Measurements from ENCODE around the gene LENEP.

The LENEP gene

DNA sequence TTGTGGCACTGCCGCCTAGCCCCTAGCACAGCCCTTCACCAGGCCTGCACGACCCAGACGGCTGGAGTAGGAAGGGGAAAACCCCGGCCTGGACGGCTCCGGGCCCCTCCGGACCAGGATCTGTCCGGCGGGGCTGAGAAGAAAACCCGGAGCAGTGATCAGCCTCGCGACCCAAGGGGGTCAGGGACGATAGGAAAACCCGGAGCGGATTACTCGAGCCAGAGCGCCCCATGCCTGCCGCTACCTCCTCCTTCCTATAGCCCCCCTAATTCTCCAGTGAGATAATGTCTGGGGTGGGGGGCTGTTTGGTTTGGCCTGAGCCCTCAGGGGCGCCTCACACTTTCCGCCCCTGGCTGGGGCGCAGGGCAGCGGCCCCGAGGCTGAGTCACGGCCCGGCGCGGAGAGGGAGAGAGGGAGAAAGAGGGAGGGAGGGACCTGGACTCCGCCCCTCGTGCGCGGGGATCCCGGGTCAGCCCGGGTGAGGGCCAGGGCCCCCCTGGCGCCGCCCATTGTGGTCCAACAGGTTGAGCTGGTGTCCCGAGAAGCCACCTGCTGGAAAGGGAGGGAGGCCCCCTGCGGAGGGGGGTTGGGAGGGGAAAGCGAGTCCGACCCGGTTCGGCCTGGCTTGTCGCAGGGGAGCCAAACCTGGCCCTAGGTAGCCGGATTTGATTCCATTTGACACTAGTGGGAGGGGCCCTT is 7.5 kb downstream of the LENEP start:
- DNase-seq: peak; percentile 92 to 94

DNA sequence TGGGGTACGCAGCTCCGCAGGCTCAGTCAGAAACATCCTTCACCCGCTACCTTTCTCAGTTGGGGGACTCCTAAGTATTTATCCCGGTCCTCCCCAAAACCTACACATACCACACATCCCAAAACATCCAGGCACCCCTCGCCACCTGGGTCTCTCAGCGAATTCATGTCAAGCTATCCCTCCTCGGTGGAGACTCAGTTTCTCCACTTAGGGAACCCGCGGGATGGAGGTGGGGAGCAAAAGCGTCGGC is 8.0 kb downstream of the LENEP start:
- no peak for DNase-seq

DNA sequence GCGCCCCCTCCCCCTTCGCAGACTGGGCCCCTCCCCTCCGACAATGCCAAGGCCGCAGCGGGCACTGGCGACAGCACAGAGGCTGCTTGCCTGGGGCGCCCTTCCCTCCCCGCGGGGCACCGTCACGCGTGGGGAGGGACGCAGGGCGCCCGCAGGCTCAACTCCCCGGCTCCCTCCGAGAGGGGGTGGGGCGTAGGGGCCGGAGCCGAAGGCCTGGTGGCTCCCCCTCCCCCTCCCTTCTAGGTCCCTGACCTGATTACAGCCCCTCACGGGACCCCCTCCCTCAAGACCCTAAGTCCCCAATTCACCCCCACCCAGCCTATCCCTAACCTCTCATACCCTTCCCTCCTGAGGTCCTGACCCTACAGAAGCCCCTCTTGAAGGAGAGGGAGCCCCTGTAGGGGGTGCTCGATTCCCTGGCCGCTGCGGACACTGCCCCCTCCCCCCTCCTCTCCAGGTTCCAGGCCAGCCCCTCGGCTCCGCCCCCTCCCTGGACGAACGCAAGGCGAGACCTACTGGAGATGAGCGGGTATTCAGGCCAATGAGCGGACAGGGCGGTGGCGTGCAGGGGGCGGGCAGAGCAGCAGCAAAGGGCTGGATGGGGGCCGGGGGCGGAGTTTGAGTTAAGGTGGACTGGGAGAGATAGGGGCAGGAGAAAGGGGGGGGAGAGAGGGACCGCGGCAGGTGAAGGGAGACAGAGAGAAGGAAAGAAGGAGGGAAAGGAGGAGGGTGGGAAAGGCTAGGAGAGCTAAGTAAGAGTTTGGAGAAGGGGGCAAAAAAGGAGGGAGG is 8.5 kb downstream of the LENEP start:
- peak; percentile 99 for DNase-seq

DNA sequence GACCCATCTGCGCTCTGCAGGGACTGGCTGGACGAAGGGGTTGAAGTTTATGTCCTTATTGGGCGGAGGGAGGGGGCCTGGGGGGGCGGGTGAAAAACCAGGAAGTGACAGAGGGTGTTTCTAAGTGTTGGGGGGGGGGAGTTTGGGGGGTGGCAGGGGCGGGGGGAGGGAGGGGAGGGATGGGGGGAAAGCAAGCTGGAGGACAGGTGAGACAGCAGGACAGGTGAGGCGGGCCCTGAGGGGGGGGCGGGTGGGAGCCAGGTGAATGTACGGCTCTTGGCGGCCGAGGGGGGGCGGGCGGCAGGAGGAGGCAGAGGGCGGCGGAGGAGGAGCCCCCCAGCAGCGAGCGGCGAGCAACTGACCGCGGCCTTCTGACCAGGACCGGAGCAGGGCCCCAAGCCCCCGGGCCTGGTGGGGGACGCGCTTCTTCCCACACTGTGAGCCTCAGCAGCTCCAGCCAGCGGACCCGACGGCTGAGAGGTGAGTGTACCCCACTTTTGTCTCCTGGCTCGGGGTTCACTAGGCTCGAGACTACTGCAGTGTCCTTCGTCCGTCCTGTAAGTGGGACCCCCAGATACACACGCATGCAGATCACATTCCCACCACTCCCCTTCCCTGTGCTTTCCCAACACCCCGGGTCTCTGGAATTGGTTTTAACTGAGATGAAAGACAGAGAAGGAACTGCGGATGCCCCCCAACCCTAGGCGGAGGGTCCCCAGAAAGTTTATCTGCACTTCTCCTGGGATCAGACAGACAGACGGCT is 9.3 kb downstream of the LENEP start, which contains the start of gene ZBTB7B:
ZBTB7B (plus strand) TSS at position 339 of the 763 bp plus-strand sequence. CDS start 11,859 bp downstream, outside the sequence.
- DNase-seq: peak in 1 of 2 experiments; percentile 48

DNA sequence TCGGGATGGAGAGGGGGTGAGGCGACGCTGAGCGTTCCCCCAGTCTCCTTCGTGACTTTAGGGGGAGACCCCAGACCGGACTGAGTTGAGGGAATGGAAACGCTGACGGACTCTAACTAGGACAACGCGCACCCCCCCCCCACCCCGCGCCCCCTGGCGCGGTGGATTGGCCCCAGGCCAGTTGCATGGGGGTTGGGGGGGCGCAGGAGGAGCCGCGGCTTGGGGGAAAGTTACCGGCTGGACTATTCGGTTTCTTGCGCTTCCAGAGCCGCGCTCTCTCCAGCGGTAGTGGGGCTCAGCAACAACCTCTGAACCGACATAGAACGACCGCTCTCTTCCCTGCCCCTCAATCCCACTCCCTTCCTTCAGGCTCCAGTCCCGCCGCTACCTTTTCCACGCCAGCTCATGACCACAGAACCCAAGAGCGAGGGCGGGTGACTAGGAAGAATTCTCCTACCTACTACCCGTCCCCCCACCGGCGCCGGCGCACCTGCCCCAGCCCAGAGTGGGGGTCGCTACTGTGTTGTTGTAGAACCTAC is 9.9 kb downstream of the LENEP start:
- DNase-seq: peak; percentile 52 to 56

DNA sequence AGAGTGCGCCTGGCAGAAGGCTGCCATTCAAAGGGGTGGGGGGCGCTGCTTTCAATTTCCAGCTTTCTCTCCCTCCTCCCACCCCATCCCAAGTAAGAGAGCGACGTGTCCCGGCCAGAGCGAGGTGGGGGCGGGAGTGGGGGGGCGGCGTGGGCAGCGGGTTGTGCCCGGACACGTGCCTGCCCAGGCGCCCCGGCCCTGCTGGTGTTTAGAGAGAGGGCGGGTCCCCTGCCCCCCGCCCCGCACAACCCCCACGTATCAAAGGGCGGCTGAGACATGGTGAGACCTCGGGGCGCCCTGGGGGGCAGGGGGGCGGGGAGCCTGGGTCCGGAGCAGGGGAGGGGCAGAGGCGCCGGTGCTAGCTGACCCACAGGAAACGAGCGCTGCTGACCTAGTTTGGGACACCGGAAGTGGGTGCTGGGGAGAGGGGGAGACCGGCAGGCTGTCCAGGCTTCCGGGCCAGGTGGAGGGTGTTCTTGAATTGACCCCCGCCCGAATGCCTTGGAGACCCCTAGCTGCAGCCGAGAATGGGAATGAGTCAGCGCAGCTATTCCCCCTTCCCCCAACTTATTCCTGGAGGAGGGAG is 10.5 kb downstream of the LENEP start:
- peak in 1 of 2 experiments; percentile 46 for DNase-seq

DNA sequence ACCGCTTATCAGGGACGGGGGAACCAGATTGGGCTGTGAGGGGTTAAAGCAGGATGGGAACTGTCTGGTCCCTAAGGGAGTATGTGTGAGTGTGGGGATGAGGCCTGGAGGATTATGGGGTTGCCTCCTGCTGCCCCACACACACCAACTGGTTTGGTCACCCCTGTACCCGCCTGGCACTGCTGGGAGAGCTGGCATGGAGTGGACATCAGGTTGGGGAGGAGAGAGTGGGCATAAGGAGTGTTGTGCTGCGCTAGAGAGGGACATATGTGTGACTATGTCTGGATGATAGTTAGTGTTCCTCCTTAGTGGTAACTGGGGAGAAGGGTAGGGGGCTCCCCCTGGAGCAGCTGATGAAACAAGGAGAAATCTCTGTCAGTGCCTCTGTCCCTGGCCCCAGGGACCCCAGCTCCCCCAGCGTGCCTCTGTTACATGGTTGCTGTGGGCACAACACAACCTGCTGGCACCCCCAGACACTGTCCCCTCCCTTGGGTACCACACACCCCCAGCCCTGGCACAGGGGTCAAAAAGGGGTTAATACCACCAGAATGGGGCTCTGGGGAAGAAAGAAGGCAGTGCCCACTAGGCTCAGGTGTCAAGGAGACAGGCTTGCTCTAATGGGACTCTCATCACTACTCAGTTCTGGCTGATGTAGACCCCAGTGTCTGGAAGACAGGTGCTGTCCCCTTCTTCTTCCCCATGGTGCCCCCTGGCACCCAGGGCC is 11.1 kb downstream of the LENEP start:
- DNase-seq: peak in 1 of 2 experiments; percentile 34

DNA sequence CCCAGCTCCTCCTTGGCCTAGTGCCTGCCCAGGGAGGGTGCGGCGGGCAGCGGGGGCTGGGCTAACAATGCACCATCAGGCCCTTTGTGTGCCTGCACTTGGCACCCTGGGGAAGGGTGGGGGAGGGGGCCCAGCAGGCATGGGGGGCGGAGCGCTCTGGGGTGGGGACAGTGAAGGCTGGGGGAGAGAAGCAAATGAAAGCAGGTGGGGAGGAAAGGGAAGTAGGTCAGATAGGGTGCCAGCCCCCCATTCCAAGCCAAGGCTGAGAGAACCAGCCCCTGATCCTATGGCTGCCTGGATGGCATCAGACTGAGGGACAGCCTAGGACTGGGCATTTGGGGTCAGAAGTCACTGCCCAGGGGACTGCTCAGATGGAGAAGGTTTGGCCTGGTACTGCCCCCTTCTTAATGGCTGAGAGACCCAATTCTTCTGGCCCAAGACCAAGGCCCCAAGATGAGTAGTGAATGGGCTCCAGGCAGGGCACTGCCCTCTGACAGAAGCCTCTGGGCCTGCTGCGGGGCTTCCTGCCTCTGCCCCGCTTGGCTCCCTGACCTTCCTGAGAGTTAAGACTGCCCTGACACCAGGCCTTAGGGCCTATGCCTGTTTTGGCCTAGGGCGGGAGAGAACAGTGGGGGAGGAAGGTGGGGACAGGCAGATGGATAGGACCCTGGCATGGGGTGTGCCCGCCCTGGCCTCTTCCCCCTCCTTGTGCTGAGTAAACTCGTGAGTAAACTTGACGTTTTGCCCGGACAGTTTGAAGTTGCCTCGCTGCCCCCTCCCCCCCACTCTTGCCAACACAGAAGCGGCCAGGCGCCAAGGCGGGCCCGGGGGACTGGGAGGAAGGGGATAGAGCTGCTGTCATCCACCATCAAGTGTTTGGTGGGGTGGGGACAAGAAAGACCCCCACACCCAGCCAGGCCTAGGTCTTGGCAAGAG is 12.0 kb downstream of the LENEP start:
- peak in 1 of 2 experiments; percentile 35 for DNase-seq

DNA sequence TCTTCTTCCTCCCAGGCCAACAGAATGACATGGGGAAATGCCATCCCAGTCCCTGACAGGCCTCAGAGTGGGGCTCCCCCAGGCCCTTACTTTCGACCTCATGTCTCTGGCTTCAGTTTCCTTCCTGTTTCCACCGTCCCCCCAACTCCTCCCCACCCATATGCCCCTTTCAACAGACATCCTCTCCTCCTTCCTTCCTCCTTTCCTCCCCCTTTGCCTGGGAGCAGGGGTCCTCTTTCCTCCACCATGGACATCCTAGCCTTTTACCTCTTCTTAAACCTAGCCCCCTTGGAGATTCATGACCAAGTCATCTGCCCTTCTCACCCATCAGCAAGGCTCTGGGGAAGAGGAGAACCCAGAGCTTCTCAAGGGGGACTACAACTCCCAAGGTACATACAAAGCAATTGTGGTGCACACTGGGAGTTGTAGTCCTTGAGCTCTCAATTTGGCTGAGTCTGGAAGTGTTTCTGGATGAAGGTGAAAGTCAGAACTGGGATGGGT is 13.3 kb downstream of the LENEP start:
- peak; percentile 59 to 62 for DNase-seq

DNA sequence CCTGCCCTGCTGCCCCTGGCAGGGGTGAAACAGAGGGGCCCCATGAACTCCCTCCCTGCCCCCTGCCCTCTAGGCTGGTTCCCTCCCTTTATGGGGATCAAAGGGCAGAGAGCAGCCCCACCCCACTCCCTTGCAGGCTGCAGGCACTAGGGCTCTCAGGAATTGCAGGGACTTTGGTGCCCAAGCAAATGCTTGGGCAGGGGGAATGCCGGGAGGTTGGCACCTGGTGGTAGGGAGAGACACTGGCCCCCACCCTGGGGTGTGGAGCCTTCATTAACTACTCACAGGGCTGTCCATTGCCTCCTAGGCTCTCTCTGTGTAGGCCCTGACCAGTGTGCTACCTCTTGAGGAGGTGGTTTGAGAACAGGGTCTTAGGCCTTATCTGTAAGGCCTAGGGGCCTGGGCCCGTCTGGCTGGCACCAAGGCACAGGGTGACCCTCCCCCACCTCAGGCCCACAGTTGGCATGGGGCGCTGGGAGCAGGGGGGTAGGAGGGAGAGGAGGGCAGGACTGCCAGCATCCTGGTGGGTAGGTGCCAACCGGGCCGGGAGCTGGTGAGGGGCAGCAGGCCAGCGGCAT is 14.0 kb downstream of the LENEP start:
- no peak for DNase-seq

DNA sequence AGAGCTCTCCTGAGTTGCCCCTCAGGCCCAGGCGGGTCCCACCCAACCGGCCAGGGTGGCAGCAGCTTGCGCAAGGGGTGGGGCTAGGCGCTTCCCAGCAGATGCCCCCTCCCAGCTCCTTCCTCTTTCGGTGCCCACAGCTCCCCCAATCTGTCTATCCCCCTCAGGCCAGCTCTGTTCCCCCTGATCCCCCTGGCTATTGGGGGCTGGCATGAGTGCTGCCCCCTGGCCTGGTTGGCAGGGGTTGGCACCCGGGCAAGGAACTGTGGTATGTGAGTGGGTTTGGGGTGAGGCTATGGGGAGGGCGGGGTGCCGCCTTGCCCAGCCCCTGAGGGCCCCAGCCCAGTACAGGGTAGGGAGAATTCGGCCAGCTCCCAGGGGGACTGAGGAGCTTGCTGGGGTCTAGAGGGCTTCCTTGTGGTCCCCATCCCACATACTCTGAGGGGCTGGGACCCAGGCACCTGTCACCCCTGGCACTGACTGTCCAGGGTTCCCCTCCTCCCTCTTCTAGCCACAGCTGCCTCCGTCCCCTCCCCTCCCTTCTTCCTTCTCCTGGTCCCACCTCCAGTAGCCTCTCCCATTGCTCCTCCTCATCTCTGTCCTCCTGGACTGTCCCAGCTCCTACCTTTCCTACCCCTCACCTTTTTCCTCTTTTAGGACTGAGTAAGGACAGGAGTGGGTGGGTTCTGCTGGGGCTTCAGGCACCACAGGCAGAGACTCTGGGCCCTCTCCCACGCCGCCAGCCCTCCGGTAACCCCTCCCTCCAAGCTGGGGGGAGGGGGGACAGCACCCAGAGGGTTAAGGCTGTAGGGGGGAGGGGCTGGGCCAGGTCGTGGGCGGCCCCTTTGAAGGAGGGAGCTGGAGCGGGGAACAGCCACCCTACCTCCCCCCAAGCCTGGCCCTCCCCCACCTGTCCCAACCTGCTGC is 14.9 kb downstream of the LENEP start:
- DNase-seq: peak; percentile 77 to 82

DNA sequence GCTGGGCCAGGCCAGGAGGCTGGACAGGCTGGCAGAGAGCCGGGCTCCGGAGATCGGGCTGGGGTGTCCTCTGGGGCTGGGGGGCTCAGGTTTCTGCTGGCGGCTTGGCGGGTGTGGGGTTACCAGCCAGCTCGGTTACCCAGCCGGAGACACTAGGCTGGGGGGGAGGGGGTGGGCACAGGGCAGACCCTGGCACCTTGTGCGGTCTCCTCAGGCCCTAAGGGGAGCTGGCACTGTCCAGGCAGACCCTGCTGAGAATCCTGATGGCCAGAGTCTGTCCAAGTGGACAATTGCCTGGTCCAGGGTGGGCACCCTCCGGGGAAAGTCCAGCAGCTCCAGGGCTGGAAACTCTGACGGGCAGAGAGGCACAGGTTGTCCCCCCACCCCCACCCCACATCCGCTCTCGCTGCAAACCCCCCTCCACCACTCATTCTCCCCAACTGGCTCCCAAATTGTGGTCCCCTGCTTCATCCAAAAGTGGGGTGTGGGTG is 15.9 kb downstream of the LENEP start:
- DNase-seq: peak; percentile 43 to 51

DNA sequence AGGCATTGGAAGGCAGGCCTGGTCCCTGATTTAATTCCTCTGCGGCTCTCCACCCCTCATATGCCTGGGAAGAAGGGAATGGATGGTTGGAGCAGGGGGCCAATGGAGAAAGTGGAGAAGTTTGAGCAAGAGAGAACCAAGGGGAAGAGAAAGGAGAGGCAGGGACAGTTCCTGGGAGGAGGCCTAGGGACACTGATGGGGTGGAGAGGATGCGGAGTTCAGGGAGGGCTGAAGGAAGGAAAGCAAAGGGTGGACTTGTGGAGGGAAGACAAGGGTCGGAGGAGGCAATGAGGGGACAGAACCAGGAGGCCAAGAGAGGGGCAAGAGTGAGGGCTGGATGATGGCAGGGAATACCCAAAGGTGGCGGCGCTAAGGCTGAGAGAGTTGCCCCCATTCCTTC is 16.4 kb downstream of the LENEP start:
- no peak for DNase-seq

DNA sequence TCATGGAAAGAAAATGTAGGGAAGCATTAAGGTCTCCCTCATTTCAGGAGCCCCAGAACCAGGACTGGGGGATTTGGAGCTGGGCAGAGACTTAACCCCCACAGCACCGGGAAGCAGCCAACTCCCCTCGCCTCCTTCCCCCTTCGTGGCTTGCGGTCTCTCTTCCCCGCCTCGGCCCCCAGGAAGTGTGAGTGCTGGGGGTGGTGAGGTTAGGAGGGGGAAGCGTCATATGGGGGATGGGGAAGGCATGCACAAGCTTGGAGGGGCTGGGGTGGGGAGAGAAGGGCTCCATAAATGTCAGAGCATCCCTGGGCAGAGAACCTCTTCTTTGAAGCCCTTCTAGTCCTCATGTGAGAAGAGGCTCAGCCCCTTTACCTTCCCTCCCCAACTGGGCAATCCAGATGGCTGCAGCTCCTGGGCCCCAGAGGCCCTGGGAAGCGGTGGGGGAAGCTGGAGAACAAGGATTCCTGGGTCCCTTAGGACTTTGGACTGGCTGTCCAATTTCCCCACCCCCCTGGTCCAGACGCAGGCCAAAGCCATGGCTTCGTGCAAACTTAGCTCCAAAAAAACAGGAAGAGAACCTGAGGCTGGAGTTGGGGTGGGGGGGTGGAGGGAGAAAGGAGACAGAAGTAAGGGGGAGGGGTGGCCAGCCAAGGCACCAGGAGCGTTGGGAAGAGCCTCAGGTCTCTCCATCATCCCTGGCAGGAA is 17.0 kb downstream of the LENEP start:
- peak; percentile 55 to 56 for DNase-seq

DNA sequence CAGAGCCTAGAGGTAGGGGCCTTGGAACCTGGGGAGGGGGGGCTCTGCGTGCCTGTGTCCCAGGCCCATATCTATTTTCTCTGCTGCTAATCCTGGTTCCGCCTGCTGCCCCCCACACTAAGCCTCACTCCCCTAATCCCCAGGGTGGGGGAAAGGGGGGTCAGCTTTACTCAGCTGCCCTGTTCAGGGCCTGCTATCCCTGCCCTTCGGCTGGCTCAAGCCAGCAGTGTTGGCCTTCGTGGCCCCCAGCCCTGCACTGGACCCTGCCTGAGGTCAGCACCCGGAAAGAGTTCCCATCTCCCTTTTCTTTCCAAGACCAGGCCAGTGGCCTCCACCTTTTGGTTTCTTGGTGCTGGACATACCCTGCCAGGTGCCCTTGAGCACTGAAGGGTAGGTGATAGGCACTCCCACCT is 17.6 kb downstream of the LENEP start:
- DNase-seq: no peak

DNA sequence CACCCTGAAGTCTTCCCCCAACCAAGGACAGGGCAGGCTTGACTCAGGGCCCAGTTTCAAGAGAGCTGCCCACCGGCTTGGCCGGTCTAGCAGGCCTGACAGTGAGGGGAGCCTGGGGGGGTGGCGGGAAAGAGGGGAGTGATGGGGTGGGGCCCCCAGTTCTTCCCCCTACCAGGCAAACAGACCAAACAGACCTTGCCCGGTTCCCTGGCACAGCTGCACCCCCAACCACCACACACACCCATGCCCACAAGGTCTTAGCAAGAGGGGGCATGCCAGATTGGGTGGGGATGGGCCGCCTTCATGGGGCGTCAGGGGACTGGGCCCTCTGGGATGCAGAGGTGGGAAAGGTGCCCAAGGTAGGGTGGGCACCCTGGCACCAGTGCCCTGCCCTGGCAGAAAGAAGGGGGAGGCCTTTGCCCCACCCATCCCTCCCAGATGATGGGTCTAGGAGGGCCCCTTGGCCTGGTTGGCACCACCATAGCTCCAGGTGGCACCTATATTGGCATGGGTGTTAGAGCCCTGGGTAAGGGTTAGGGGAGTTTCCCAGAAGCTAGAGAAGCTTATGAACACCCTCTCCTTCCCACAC is 18.1 kb downstream of the LENEP start:
- DNase-seq: no peak

DNA sequence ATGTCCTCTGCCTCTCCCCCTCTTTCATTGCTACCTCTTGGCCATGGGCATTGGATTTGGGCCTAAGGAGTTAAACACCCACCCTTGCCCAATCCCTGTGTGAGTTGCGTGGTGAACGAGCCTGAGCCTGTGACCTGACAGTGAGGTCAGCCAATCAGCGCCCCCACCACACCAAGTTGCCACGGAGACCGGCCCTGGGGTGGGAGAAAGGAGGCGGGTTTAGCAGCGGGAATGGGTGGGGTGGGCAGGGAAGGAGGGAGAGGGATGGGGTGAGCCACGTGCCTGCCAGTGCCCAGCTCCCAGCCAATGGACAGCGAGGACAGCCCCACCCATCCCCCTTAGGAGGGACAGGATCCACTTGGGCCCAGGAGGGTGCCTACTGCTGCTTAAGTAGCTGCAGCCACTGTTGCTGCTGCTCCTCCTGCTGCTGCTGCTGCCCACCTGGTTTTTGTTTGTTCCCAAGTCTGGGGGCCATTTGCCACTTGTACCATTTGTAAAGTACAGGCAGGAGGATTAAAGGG is 18.7 kb downstream of the LENEP start:
- peak; percentile 46 to 59 for DNase-seq

Measured in activated T-cell treated with anti-CD3 and anti-CD28 coated beads, Interleukin-2, amount 50 U/mL, for 48 hours (primary cell).